Activated T-helper 2 cell treated with anti-CD3 and anti-CD28 coated beads, Interferon-gamma antibody, Interleukin-2, Interleukin-4, amounts not matched to agents 10 μg/mL and 5 μg/mL and 100 μg/mL, durations not matched to agents 14 hours and 24 hours and 36 hours (primary cell): Measurements from ENCODE around the gene ZRANB1. TPM values are rescaled to one million over a fixed set of nuclear protein-coding genes. Genes with fewer than 3 reads are reported as not detected.

Experiments used
- DNase-seq: peaks from one replicate; pipeline ENCODE4 v3.0.0; 2021; ENCODE audit warnings: low spot score
- H3K27ac Mint-ChIP-seq: one replicate; pipeline ENCODE4 v1.8.0; 2021; ENCODE audit warnings: mixed read lengths
- H3K27me3 Mint-ChIP-seq: one replicate; pipeline ENCODE4 v1.8.0; 2021; ENCODE audit warnings: low read depth, mixed read lengths
- H3K36me3 Mint-ChIP-seq: one replicate; pipeline ENCODE4 v1.8.0; 2021; ENCODE audit warnings: low read depth, mixed read lengths
- H3K4me1 Mint-ChIP-seq: one replicate; pipeline ENCODE4 v1.8.0; 2021; ENCODE audit warnings: low read depth, mixed read lengths
- H3K4me3 Mint-ChIP-seq: one replicate; pipeline ENCODE4 v1.8.0; 2021; ENCODE audit warnings: low read depth, mild to moderate bottlenecking, moderate library complexity, mixed read lengths
- H3K9me3 Mint-ChIP-seq: one replicate; pipeline ENCODE4 v1.8.0; 2021; ENCODE audit warnings: mixed read lengths
- intact Hi-C: fragments of 100-400 bp; cut with micrococcal nuclease; formaldehyde crosslinking; loops from one replicate; pipeline ENCODE4 v1.15.1; 2023
- total RNA-seq: library from RNA; stranded (reverse); gene quantifications from 2 replicates; pipeline ENCODE4 v1.2.3, GENCODE V29; 2022

ZRANB1 gene
- total RNA-seq, 1 donor from 2014 or later = 12.1 TPM

DNA sequence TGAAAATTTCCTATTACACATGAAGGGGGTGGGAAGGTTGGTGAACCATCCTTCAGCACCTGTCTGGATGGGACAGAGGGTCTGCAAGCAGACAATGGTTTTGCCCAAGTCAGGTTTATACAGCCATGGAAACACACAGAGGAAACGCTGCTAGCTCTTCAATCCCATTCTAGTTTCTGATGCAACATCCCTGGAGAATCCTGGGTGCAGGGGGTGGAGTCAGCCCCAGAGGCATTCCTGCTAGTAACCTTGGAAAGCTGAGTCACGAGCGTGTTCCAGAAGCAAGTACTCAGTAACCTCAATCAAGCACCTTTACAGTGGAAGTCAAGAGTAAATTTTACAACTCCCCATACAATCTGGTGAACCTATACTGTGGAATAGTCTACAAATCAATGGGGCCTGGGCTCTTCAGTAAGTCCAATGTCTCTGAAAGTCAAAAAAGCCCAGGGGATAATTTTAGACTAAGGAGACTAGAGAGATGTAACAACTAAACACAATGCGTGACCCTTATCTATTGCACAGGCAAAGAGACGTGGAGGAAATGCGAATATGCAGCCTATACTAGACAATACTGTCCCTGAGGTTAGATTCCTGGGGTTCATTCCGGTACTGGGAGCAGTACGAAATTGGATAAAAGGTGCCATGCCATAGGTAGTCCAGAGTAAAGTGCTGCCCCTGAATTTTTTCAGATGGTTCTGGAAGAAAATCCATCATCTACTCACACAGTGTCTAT is 95.4 kb downstream of the ZRANB1 start:
- H3K27ac Mint-ChIP-seq = no peak overlapping the region

More for the DNA sequence above, 95.4 kb downstream of the ZRANB1 start:
- H3K9me3 Mint-ChIP-seq = no peaks in the 10 kb centered on the region
- no peaks in the 10 kb centered on the region for H3K36me3 Mint-ChIP-seq
- H3K27me3 Mint-ChIP-seq = no peaks in the 10 kb centered on the region
- no peak overlapping the region for H3K4me3 Mint-ChIP-seq
- DNase-seq = no peak
- intact Hi-C loops = no loop called here
- no peaks in the 10 kb centered on the region for H3K4me1 Mint-ChIP-seq

Other genes with a start within 250 kb of the ZRANB1 start
- 18.1 and 19.3 TPM in 2 replicates for gene FAM53B, start 197.7 kb upstream of the ZRANB1 start, total RNA-seq
- gene EEF1AKMT2, start 150.2 kb upstream of the ZRANB1 start, total RNA-seq = 20.9 and 21.0 TPM in 2 replicates
- gene ABRAXAS2, start 140.3 kb upstream of the ZRANB1 start, total RNA-seq = 18.6 and 19.5 TPM in 2 replicates
- 0.41 and 0.48 TPM in 2 replicates for gene CTBP2, start 218.4 kb downstream of the ZRANB1 start, total RNA-seq